ENCODE data around the gene APOBEC3B. TPM values are rescaled to one million over a fixed set of nuclear protein-coding genes. Genes with fewer than 3 reads are reported as not detected.

The APOBEC3B gene
- total and polyA plus RNA-seq, 2 of the 8 experiments (the other 6 are each of a cell fraction or from before 2014, with no cell fraction given): 14.2 to 74.9 TPM

- TF ChIP-seq CHD7 (IDR thresholded peaks at IDR 0.05; ENCODE audit: insufficient replicate concordance, low read length) (no peak), ATF2 (IDR thresholded peaks at IDR 0.05; ENCODE audit: low read length) (no peak), YY1 (IDR thresholded peaks at IDR 0.05; ENCODE audit: low read depth, low read length) (no peak), KDM5A (IDR thresholded peaks at IDR 0.05; ENCODE audit: low read length) (no peak), SIX5 (IDR thresholded peaks at IDR 0.05; ENCODE audit: low read depth, low read length) (no peak), SUZ12 (IDR thresholded peaks at IDR 0.05; ENCODE audit: low read length) (no peak), MAX (IDR thresholded peaks at IDR 0.05) (no peak), GTF2F1 (IDR thresholded peaks at IDR 0.05; ENCODE audit: borderline replicate concordance, low read depth, low read length) (no peak)
Measured at GRCh38 chr22:39039306-39040126, 57.4 kb downstream of the APOBEC3B start (continued).
